Testis (tissue), 3 donors: ENCODE measurements around the gene CLDN14. TPM values are rescaled to one million over a fixed set of nuclear protein-coding genes. Genes with fewer than 3 reads are reported as not detected.
"Not testable (repeated sequence)": the region's sequence is repeated elsewhere in the genome, so short reads cannot be mapped to it uniquely, and the experiment has no call there.

Experiments used
- DNase-seq: peaks from one replicate; pipeline ENCODE4 v3.0.0-alpha.2; 2019
- H3K27ac ChIP-seq, 2 donors: fragments of 200-600 bp; sonication (generic); one replicate each; pipeline ENCODE4 v1.5.1; 2019
- H3K27me3 ChIP-seq: fragments of 200-600 bp; sonication (generic); one replicate; pipeline ENCODE4 v1.5.1; 2019
- H3K36me3 ChIP-seq: fragments of 200-600 bp; sonication (generic); one replicate; pipeline ENCODE4 v1.5.1; 2017; ENCODE audit warnings: low read depth; ENCODE audit errors: missing control alignments
- H3K4me1 ChIP-seq: fragments of 200-600 bp; sonication (generic); one replicate; pipeline ENCODE4 v1.5.1; 2019
- H3K4me3 ChIP-seq, 2 donors: fragments of 200-600 bp; sonication (generic); one replicate each; pipeline ENCODE4 v1.5.1; 2017 to 2019
- H3K9me3 ChIP-seq: fragments of 200-600 bp; sonication (generic); one replicate; pipeline ENCODE4 v1.5.1; 2017
- CTCF ChIP-seq, 3 experiments: fragments of 450-650 bp in 2 of 3; fragments of 200-600 bp in 1 of 3; sonication (generic) in 1 of 3; IDR thresholded peaks; one replicate each; pipeline ENCODE4 v1.5.1; 2016 to 2019; ENCODE audit warnings: antibody characterized with exemption in 3 of 3, mild to moderate bottlenecking in 2 of 3, moderate library complexity in 1 of 3
- POLR2A ChIP-seq: fragments of 450-650 bp; IDR thresholded peaks from one replicate; pipeline ENCODE4 v1.6.1; 2017; ENCODE audit warnings: antibody characterized with exemption, mild to moderate bottlenecking, moderate library complexity
- WGBS, 2 donors: methylation state at CpG; one replicate each; pipeline ENCODE4 v1.1.5; 2018; 5-methylcytosine and 5-hydroxymethylcytosine counted together
- intact Hi-C: fragments of 100-400 bp; cut with DNase I; formaldehyde crosslinking; loops from one replicate; pipeline ENCODE4 v1.15.1; 2023; ENCODE audit warnings: low total_unique reads
- polyA plus RNA-seq: library from polyadenylated mRNA; stranded (reverse); fragments of 350-450 nt; fragmentation: Illumina TruSeq; extraction: RNeasy Lipid Tissue Mini Kit (QIAGEN cat#74804); gene quantifications from one replicate; pipeline ENCODE4 v1.2.3, GENCODE V29; 2014; ENCODE audit warnings: low read depth, low replicate concordance; ENCODE audit not compliant: insufficient read depth
- total RNA-seq, 2 donors: library from RNA; depleted of rRNA; stranded (reverse); fragments of >200 nt; gene quantifications; one replicate each; pipeline ENCODE4 v1.2.3, GENCODE V29; 2016

The CLDN14 gene
- total and polyA plus RNA-seq, 3 donors from 2014 or later: 0.31 to 0.96 (median 0.31) TPM

GRCh38 chr21:36477559-36477958 is 2.4 kb downstream of the CLDN14 start:
- intact Hi-C loops: no loop called here
- Histone ChIP-seq H3K9me3 (no peaks in the 10 kb centered on the region), H3K36me3 (no peaks in the 10 kb centered on the region), H3K27ac (no peak overlapping the region), H3K4me3 (no peak overlapping the region), H3K27me3 (no peaks in the 10 kb centered on the region), H3K4me1 (peaks cover 21% of the 10 kb centered on the region)
- no peak for DNase-seq
- WGBS, 2 donors: 72 to 75% methylated on average over 7 of the region's 7 CpGs
- no peak for TF ChIP-seq POLR2A
- no peak for TF ChIP-seq CTCF (IDR thresholded peaks at IDR 0.05)

GRCh38 chr21:36477001-36477400 is 2.9 kb downstream of the CLDN14 start:
- TF ChIP-seq POLR2A: no peak
- no peak for TF ChIP-seq CTCF (IDR thresholded peaks at IDR 0.05)
- Histone ChIP-seq H3K36me3 (no peaks in the 10 kb centered on the region), H3K9me3 (no peaks in the 10 kb centered on the region), H3K27me3 (no peaks in the 10 kb centered on the region), H3K4me1 (peaks cover 21% of the 10 kb centered on the region), H3K4me3 (no peak overlapping the region), H3K27ac (no peak overlapping the region)
- intact Hi-C loops: no loop called here
- 79 to 86% methylated on average over 4 of the region's 4 CpGs for WGBS, 2 donors
- DNase-seq: no peak

- H3K27me3 ChIP-seq, H3K9me3 ChIP-seq, H3K27ac ChIP-seq, H3K36me3 ChIP-seq, H3K4me3 ChIP-seq, DNase-seq, intact Hi-C loops: not testable (repeated sequence)
- H3K4me1 ChIP-seq: peaks cover 21% of the 10 kb centered on the region
- WGBS, 2 donors: 93% methylated on average over 5 of the region's 5 CpGs
Measured at GRCh38 chr21:36476541-36476940, 3.4 kb downstream of the CLDN14 start.

- 83 to 90% methylated on average over 6 of the region's 6 CpGs for WGBS, 2 donors
- H3K9me3 ChIP-seq: no peaks in the 10 kb centered on the region
- intact Hi-C loops: no loop called here
- H3K27ac ChIP-seq: no peak overlapping the region
- no peak for DNase-seq
- no peaks in the 10 kb centered on the region for H3K36me3 ChIP-seq
- H3K27me3 ChIP-seq: no peaks in the 10 kb centered on the region
- no peak overlapping the region for H3K4me3 ChIP-seq
- peaks cover 8% of the 10 kb centered on the region for H3K4me1 ChIP-seq
- no peak for TF ChIP-seq CTCF (IDR thresholded peaks at IDR 0.05)
- no peak for TF ChIP-seq POLR2A
Measured at GRCh38 chr21:36474591-36474990, 5.3 kb downstream of the CLDN14 start.

GRCh38 chr21:36473203-36473602 is 6.7 kb downstream of the CLDN14 start:
- H3K4me3 ChIP-seq: no peak overlapping the region
- H3K27me3 ChIP-seq: no peaks in the 10 kb centered on the region
- DNase-seq: no peak
- no peaks in the 10 kb centered on the region for H3K9me3 ChIP-seq
- TF ChIP-seq POLR2A: no peak
- TF ChIP-seq CTCF (IDR thresholded peaks at IDR 0.05): no peak
- 92 to 100% methylated on average over 1 of the region's 1 CpG for WGBS, 2 donors
- H3K36me3 ChIP-seq: no peaks in the 10 kb centered on the region
- intact Hi-C loops: no loop called here
- no peaks in the 10 kb centered on the region for H3K4me1 ChIP-seq
- H3K27ac ChIP-seq: no peak overlapping the region
